Left forelimb (tissue), 1 donor: Measurements from ENCODE around the gene MAPK13.
"Not testable (repeated sequence)": the region's sequence is repeated elsewhere in the genome, so short reads cannot be mapped to it uniquely, and the experiment has no call there.

ENCODE experiments used
- DNase-seq: peaks from one replicate; pipeline ENCODE4 v3.0.0-alpha.2; 2018; ENCODE audit warnings: low spot score

The MAPK13 gene

DNA sequence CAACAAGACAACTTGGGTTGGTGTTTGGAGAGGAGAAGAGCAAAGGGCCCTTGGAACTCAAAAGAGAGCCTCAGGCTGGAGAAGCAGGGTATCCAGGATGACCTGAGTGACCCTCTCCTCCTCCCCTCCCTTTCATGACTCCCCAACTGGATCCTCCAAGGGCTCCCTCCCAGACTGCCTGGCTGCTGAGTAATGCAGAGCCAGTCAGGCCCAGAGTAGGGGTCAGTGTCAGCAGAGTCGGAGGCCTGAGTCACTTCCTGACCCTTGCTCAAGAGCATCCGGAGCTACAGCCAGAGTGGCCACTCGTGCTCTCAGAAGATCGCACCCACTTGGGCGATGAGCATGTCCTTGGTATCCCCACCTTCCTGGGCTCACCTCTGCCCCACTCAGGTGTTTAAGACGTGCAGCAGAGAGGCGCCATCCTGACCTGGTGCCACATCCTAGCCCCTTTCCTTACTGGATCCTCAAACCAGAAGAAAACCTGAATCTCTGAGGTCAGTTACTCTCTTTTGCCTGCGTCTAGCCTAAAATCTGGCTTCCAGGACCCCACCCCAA lies 2.8 kb upstream of the MAPK13 start:
- no peak for DNase-seq

GRCh38 chr6:36128073-36128472 lies 2.2 kb upstream of the MAPK13 start:
- DNase-seq: no peak

DNA sequence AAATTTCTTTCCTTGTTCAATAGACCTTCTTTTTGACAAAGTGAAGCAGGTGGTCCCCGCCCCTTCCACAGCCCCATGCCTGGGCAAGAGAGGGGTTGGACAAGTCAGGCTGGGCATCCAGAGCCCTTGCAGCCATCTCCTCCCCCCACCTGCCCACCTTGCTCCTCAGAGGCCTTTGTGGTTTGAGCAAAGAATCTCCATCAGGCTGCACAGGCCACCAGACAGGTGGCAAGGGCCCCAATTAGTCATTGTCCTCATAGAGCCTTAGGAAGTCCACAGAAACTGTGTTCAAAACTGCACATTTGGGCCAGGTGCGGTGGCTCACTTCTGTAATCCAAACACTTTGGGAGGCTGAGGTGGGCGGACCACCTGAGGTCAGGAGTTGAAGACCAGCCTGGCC lies 1.5 kb upstream of the MAPK13 start:
- no peak for DNase-seq

DNA sequence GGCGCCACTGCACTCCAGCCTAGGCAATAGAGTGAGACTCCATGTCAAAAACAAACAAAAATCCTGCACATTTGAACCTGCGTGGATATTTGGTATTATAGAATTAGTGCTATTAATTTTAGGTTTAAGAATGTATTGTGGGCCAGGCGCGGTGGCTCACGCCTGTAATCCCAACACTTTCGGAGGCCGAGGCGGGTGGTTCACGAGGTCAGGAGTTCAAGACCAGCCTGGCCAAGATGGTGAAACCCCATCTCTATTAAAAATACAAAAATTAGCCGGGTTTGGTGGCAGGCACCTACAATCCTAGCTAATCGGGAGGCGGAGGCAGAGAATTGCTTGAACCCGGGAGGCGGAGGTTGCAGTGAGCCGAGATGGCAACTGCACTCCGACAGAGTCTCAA lies 979 bp upstream of the MAPK13 start:
- DNase-seq: not testable (repeated sequence)

DNA sequence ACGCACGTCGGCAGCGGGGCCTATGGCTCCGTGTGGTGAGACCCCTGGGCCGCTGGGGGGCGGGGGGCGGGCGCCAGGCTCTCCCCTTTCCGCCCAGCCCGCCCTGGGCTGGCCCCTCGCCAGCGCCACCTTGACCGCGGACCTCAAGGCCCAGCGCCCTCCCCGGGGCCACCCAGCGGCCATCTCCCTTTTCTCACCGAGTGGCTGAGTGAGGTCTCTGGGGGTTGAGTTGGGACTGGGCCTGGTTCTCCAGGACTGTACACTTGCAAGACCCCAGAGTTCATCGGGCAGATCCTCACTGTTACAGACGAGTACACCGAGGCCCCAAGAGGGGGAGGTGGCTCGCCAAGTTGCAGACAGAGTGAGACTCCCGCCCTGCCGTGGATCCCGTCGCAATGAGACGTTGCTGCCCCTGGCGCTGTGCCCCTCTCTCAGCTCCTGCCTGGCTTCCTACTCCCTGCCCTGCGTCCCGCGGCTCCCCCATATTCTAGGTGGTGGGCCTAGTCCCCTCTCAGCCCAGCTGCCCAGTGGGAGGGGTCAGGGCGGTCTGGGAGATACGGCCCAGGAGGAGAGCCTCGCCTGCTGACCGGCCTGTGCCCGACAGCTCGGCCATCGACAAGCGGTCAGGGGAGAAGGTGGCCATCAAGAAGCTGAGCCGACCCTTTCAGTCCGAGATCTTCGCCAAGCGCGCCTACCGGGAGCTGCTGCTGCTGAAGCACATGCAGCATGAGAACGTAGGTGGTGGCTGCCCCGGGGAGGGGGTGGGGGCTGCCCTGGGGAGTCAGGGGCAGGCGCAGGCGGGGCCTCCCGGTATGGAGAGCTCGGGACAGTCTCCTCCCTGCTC lies 576 bp downstream of the MAPK13 start:
- no peak for DNase-seq

GRCh38 chr6:36131511-36132245 lies 1.4 kb downstream of the MAPK13 start:
- no peak for DNase-seq

GRCh38 chr6:36132246-36132895 lies 2.1 kb downstream of the MAPK13 start:
- no peak for DNase-seq

DNA sequence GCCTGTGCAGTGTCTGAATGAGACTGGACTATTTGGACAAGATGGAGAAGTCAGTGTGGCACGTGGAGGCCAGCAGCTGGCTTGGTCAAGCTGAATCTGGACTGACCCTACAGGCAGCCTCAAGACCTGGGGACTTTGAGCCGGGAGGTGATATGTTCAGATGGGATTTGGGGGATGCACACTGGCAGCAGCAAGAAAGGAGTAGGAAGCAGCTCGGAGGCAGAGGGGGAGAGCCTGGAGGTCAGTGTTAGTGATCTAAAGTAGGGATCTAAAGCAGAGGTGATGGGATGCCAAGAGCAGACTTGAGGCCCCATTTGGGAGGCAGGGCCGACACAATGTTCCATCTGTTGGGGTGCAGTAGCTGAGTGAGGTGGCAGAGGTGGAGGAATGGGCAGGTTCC lies 2.8 kb downstream of the MAPK13 start:
- DNase-seq: no peak

DNA sequence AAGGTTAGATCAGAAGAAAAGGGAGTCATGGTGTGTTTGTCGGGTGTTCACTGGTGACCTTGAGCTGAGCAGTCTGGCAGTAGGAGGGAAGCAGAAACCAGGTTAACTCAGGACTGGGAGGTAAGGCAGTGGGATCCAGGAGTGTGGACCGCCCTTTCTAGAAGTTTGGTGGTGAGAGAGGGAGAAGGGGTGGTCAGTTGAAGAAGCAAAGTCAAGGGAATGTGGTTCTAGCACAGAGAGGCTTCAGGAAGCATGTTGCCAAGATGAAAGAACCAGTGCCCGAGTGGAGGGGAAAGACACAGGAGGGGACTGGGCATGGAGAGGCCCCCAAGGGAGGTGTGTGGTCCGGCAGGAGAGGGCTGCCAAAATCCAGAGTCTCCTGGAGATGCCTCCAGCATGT lies 3.6 kb downstream of the MAPK13 start:
- DNase-seq: no peak

DNA sequence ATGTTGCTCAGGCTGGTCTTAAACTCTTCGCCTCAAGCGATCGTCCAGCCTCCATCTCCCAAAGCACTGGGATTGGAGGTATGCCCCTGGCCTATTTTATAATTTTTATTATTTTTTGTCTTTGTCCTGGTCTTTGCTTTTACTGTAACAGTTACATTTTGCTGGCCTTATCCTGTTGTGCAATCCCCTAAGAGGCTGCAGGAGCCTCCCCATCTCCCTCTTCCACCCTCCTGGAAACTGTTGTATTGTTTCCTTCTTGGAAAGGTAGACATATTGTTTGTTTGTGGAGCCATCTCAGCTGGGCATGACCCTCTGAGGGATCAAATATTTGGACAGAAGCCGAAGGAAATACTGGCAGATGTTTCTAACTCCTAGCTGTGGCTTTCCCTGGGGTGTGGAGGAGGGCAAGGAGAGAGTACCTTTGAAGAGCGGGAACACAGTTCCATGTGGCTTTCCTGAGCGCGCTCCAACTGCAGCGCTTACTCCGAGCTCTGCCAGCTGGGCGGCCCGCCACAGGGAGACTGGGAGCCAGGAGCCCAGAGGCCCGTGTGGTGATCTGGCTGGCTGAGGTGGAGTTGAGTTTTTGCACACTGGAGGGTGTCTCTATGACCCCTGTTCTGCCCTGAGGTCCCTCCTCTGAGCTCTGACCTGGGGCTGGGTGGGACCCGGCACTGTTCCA lies 4.9 kb downstream of the MAPK13 start:
- DNase-seq: no peak

- no peak for DNase-seq
Observed at GRCh38 chr6:36136034-36136433, 5.7 kb downstream of the MAPK13 start.

DNA sequence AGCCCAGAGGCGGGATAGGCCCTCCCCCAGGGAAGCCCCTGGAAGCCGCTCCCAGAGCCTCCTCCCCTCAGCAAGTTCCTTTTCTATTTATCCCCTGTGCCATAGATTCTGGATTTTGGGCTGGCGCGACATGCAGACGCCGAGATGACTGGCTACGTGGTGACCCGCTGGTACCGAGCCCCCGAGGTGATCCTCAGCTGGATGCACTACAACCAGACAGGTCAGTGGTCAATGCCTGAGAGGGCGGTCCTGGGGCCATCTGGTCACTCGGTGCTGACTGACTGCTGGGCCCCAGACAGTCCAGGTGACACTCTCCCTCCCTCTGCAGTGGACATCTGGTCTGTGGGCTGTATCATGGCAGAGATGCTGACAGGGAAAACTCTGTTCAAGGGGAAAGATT lies 6.2 kb downstream of the MAPK13 start:
- no peak for DNase-seq

DNA sequence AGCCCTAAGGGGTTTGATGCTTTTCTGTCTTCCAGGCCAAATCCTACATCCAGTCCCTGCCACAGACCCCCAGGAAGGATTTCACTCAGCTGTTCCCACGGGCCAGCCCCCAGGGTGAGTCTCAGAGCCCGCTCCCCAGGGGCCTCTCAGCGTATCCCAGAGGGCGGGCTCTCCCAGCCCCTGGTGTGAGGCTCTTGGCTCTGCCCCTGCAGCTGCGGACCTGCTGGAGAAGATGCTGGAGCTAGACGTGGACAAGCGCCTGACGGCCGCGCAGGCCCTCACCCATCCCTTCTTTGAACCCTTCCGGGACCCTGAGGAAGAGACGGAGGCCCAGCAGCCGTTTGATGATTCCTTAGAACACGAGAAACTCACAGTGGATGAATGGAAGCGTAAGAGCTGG lies 8.4 kb downstream of the MAPK13 start:
- no peak for DNase-seq

- DNase-seq: no peak
Observed at GRCh38 chr6:36139431-36139830, 9.1 kb downstream of the MAPK13 start.

GRCh38 chr6:36139991-36140710 lies 9.8 kb downstream of the MAPK13 start:
- DNase-seq: no peak

GRCh38 chr6:36141091-36141490 lies 10.8 kb downstream of the MAPK13 start:
- DNase-seq: no peak

DNA sequence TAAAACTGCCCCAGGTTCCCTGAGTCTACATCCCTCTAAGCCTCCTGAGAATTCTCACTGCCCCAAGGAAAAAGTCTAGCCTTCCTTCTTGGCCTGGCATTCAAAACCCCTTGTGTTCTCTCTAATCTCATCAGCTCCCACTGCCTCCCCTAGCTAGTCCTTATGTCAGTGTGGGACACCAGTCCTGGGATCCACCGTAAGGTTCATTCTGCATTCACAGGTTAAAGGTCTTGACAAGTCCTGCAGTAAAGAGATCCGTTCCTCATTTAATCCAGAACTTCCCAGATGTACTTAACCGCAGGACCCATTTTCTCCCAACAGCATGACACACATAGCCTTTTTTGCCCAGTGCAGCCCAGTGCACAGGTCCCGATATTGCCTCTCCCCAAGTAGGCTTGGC lies 11.6 kb downstream of the MAPK13 start:
- no peak for DNase-seq

DNA sequence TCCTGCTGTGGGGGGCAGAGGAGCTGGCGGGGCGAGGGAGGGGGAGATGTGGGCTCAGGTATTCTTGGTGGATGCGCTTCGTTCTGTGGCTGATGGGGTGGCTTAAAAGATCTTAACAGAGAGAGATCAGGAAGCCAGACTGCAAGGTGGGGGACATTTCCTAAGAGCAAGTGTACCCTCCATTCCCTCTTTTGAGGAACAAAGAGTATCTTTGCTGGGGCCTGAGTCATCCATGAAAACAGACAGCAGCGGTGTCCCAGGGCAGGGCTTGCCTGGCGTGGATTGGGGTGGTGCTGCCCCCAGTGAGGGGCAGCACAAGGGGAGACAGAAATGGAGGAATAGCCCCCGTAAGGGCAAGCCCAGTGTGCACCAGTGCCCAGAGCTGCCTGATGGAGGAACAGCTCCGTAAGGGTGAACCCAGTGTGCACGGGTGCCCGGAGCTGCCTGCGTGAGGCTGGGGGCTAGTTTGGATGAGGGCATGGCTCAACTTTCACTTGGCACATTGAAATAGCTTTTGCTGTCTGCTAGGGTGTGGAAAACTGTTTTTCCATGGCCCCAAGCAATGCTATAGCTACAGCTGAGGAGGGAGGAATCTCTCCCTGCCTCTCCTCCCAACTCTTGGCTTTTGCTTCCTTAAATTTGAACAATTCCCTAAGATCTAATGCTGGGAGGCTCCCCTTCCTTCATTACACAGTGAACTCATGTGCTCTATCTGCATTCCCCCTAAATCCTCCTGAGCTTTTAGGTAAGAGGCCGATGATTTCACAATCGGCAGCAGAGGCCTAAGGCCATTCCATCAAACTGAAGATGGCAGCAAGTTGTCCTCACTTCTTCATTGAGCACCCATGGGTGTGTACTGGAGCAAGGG lies 12.9 kb downstream of the MAPK13 start:
- DNase-seq: no peak

GRCh38 chr6:36145495-36145894 lies 15.2 kb downstream of the MAPK13 start:
- no peak for DNase-seq

DNA sequence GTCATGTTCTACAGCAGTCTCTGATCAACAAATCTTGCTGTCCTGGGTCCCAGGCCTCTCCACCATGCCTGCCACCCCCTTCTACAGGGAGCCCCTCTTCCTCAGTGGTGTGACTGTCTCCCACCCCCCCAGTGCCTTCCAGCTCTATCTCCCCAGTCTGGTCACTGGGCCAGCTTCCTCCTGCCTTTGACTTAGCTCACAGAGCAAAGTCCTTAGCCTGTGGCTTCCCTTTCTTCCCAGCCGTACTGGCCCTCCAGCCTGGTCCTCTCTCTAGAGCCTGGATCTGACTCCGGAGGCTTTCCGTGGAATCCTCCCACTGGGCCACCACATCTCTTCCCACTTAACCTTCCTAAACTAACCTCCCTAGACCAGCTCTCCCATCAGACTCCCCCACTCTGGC lies 17.0 kb downstream of the MAPK13 start:
- no peak for DNase-seq
